IPS-15b (cell line): ENCODE measurements around the gene HLA-DPA1.

Experiments used
- H3K27me3 ChIP-seq: one replicate; pipeline ENCODE4 v1.6.1; 2013; ENCODE audit warnings: low read length; ENCODE audit not compliant: control insufficient read depth, insufficient read depth
- H3K36me3 ChIP-seq: one replicate; pipeline ENCODE4 v1.6.1; 2013; ENCODE audit warnings: low read length; ENCODE audit not compliant: control insufficient read depth, insufficient read depth
- H3K4me1 ChIP-seq: one replicate; pipeline ENCODE4 v1.6.1; 2013; ENCODE audit warnings: mild to moderate bottlenecking, low read length; ENCODE audit not compliant: control insufficient read depth, insufficient read depth
- H3K4me3 ChIP-seq: one replicate; pipeline ENCODE4 v1.5.1; 2013; ENCODE audit warnings: low read depth, low read length
- H3K9ac ChIP-seq: one replicate; pipeline ENCODE4 v1.6.1; 2013; ENCODE audit warnings: low read depth, mild to moderate bottlenecking, low read length
- H3K9me3 ChIP-seq: one replicate; pipeline ENCODE4 v1.6.1; 2013; ENCODE audit warnings: mild to moderate bottlenecking, low read length; ENCODE audit not compliant: control insufficient read depth, insufficient read depth

Gene HLA-DPA1

GRCh38 chr6:33021917-33022316, 51.5 kb downstream of the HLA-DPA1 start:
- no peak overlapping the region for H3K9ac ChIP-seq
- H3K4me1 ChIP-seq: no peaks in the 10 kb centered on the region
- H3K9me3 ChIP-seq: no peaks in the 10 kb centered on the region
- H3K4me3 ChIP-seq: no peak overlapping the region
- no peaks in the 10 kb centered on the region for H3K27me3 ChIP-seq
- H3K36me3 ChIP-seq: no peaks in the 10 kb centered on the region

GRCh38 chr6:33019372-33019771, 54.1 kb downstream of the HLA-DPA1 start:
- no peaks in the 10 kb centered on the region for H3K27me3 ChIP-seq
- no peaks in the 10 kb centered on the region for H3K36me3 ChIP-seq
- H3K4me1 ChIP-seq: no peaks in the 10 kb centered on the region
- H3K9ac ChIP-seq: no peak overlapping the region
- H3K4me3 ChIP-seq: no peak overlapping the region
- no peaks in the 10 kb centered on the region for H3K9me3 ChIP-seq

- Histone ChIP-seq H3K27me3 (no peaks in the 10 kb centered on the region), H3K9ac (no peak overlapping the region), H3K4me3 (no peak overlapping the region)
These were observed 54.5 kb downstream of the HLA-DPA1 start for GRCh38 chr6:33018904-33019303.

GRCh38 chr6:33018418-33018817, 55.0 kb downstream of the HLA-DPA1 start:
- H3K36me3 ChIP-seq: no peaks in the 10 kb centered on the region
- H3K27me3 ChIP-seq: no peaks in the 10 kb centered on the region
- H3K4me3 ChIP-seq: no peak overlapping the region
- no peaks in the 10 kb centered on the region for H3K9me3 ChIP-seq
- H3K9ac ChIP-seq: no peak overlapping the region
- no peaks in the 10 kb centered on the region for H3K4me1 ChIP-seq

More at GRCh38 chr6:33018904-33019303, 54.5 kb downstream of the HLA-DPA1 start:
- Histone ChIP-seq H3K36me3 (no peaks in the 10 kb centered on the region), H3K4me1 (no peaks in the 10 kb centered on the region), H3K9me3 (no peaks in the 10 kb centered on the region)

- H3K27me3 ChIP-seq: no peaks in the 10 kb centered on the region
- H3K4me1 ChIP-seq: no peaks in the 10 kb centered on the region
- no peaks in the 10 kb centered on the region for H3K36me3 ChIP-seq
- no peaks in the 10 kb centered on the region for H3K9me3 ChIP-seq
- H3K9ac ChIP-seq: no peak overlapping the region
- no peak overlapping the region for H3K4me3 ChIP-seq
These were observed 55.6 kb downstream of the HLA-DPA1 start for GRCh38 chr6:33017694-33018353.

GRCh38 chr6:33017018-33017417, 56.4 kb downstream of the HLA-DPA1 start:
- Histone ChIP-seq H3K9me3 (no peaks in the 10 kb centered on the region), H3K4me3 (no peak overlapping the region), H3K36me3 (no peaks in the 10 kb centered on the region), H3K4me1 (no peaks in the 10 kb centered on the region), H3K9ac (no peak overlapping the region), H3K27me3 (no peaks in the 10 kb centered on the region)

GRCh38 chr6:33015798-33016197, 57.7 kb downstream of the HLA-DPA1 start:
- Histone ChIP-seq H3K4me3 (no peak overlapping the region), H3K9ac (no peak overlapping the region), H3K4me1 (peaks cover 4% of the 10 kb centered on the region), H3K9me3 (no peaks in the 10 kb centered on the region), H3K36me3 (no peaks in the 10 kb centered on the region), H3K27me3 (no peaks in the 10 kb centered on the region)

- H3K27me3 ChIP-seq: no peaks in the 10 kb centered on the region
- no peak overlapping the region for H3K9ac ChIP-seq
- no peak overlapping the region for H3K4me3 ChIP-seq
- no peaks in the 10 kb centered on the region for H3K9me3 ChIP-seq
- no peaks in the 10 kb centered on the region for H3K36me3 ChIP-seq
- peaks cover 10% of the 10 kb centered on the region for H3K4me1 ChIP-seq
These were observed 58.4 kb downstream of the HLA-DPA1 start for GRCh38 chr6:33014841-33015634.
